CMK (cell line): Measurements from ENCODE around the gene WFDC1.
"Not testable (repeated sequence)": the region's sequence is repeated elsewhere in the genome, so short reads cannot be mapped to it uniquely, and the experiment has no call there.

Experiments
- DNase-seq: peaks from one replicate; pipeline ENCODE4 v3.0.0-alpha.2; 2010; ENCODE audit warnings: low read depth

Gene WFDC1

GRCh38 chr16:84327926-84328505 is 33.3 kb downstream of the WFDC1 start:
- no peak for DNase-seq

GRCh38 chr16:84329016-84329415 is 34.3 kb downstream of the WFDC1 start:
- DNase-seq, result no peak

- DNase-seq, result no peak
Observed at GRCh38 chr16:84329843-84330684, 35.4 kb downstream of the WFDC1 start.

- no peak for DNase-seq
Observed at GRCh38 chr16:84330685-84331050, 36.0 kb downstream of the WFDC1 start.

- no peak for DNase-seq
Observed at GRCh38 chr16:84331998-84332780, 37.5 kb downstream of the WFDC1 start.

- no peak for DNase-seq
Observed at GRCh38 chr16:84332975-84333684, 38.5 kb downstream of the WFDC1 start.

- DNase-seq, result no peak
Observed at GRCh38 chr16:84334058-84334457, 39.4 kb downstream of the WFDC1 start.

GRCh38 chr16:84334482-84334881 is 39.8 kb downstream of the WFDC1 start:
- DNase-seq, result no peak

GRCh38 chr16:84337236-84337635 is 42.6 kb downstream of the WFDC1 start:
- not testable (repeated sequence) for DNase-seq

GRCh38 chr16:84339311-84339710 is 44.6 kb downstream of the WFDC1 start:
- no peak for DNase-seq

- no peak for DNase-seq
Observed at GRCh38 chr16:84339766-84340165, 45.1 kb downstream of the WFDC1 start.

GRCh38 chr16:84340325-84341040 is 45.8 kb downstream of the WFDC1 start:
- DNase-seq, result no peak

GRCh38 chr16:84341528-84342295 is 47.0 kb downstream of the WFDC1 start:
- no peak for DNase-seq

- not testable (repeated sequence) for DNase-seq
Observed at GRCh38 chr16:84343800-84344199, 49.1 kb downstream of the WFDC1 start.

- no peak for DNase-seq
Observed at GRCh38 chr16:84344781-84345180, 50.1 kb downstream of the WFDC1 start.

- no peak for DNase-seq
Observed at GRCh38 chr16:84347161-84347560, 52.5 kb downstream of the WFDC1 start.

- DNase-seq, result no peak
Observed at GRCh38 chr16:84348386-84348888, 53.8 kb downstream of the WFDC1 start.

- DNase-seq, result no peak
Observed at GRCh38 chr16:84349862-84350684, 55.4 kb downstream of the WFDC1 start.

- no peak for DNase-seq
Observed at GRCh38 chr16:84350685-84351400, 56.2 kb downstream of the WFDC1 start.
